Spinal cord (tissue), 10 donors: Measurements from ENCODE around the gene FMN1. TPM values are rescaled to one million over a fixed set of nuclear protein-coding genes. Genes with fewer than 3 reads are reported as not detected.

Experiments used
- DNase-seq, 6 donors: peaks; one replicate each; pipeline versions ENCODE4 v3.0.0 to v3.0.0-alpha.2; 2013 to 2015; ENCODE audit warnings: low spot score in 6 of 6, low read depth in 4 of 6
- H3K27ac ChIP-seq: one replicate; pipeline ENCODE4 v1.5.1; 2013; ENCODE audit warnings: low read depth, low read length, control low read depth
- H3K27me3 ChIP-seq: one replicate; pipeline ENCODE4 v1.6.1; 2013; ENCODE audit warnings: low read length; ENCODE audit not compliant: control insufficient read depth, insufficient read depth
- H3K36me3 ChIP-seq: one replicate; pipeline ENCODE4 v1.6.1; 2013; ENCODE audit warnings: low read length; ENCODE audit not compliant: control insufficient read depth, insufficient read depth
- H3K4me1 ChIP-seq: one replicate; pipeline ENCODE4 v1.6.1; 2013; ENCODE audit warnings: low read length; ENCODE audit not compliant: control insufficient read depth, insufficient read depth
- H3K4me3 ChIP-seq: one replicate; pipeline ENCODE4 v1.5.1; 2013; ENCODE audit warnings: low read depth, low read length, control low read depth
- H3K9me3 ChIP-seq: one replicate; pipeline ENCODE4 v1.6.1; 2013; ENCODE audit warnings: low read length; ENCODE audit not compliant: control insufficient read depth, insufficient read depth
- WGBS: methylation state at CpG from one replicate; pipeline ENCODE4 v1.1.5; 2013; ENCODE audit warnings: missing lambda C conversion rate; ENCODE audit not compliant: insufficient coverage; 5-methylcytosine and 5-hydroxymethylcytosine counted together
- polyA plus RNA-seq, 2 donors: library from polyadenylated mRNA; unstranded; fragments of 120-200 nt; gene quantifications; one replicate each; pipeline ENCODE4 v1.2.1, GENCODE V29; 2013; ENCODE audit not compliant: insufficient read length in 2 of 2
- total RNA-seq, 2 donors: library from RNA; depleted of rRNA in 1 of 2; stranded (reverse); fragments of 120-200 nt in 1 of 2; fragments of >200 nt in 1 of 2; gene quantifications; one replicate each; pipeline versions ENCODE4 v1.2.3 to v1.2.4, GENCODE V29; 2013 to 2014
- donor health status: healthy.

FMN1 gene
- total and polyA plus RNA-seq, 4 donors, result 1.00 to 5.7 (median 2.8) TPM

GRCh38 chr15:33158366-33158765 lies 36.1 kb downstream of the FMN1 start:
- no peak for DNase-seq
- H3K36me3 ChIP-seq, result no peaks in the 10 kb centered on the region
- no peak overlapping the region for H3K4me3 ChIP-seq
- H3K9me3 ChIP-seq, result no peaks in the 10 kb centered on the region
- no peaks in the 10 kb centered on the region for H3K27me3 ChIP-seq
- peaks cover 4% of the 10 kb centered on the region for H3K4me1 ChIP-seq
- WGBS, result no CpG with 5 or more reads among the region's 1 CpG
- H3K27ac ChIP-seq, result no peak overlapping the region

GRCh38 chr15:33157371-33158037 lies 37.0 kb downstream of the FMN1 start:
- Histone ChIP-seq H3K27me3 (no peaks in the 10 kb centered on the region), H3K27ac (no peak overlapping the region), H3K4me3 (no peak overlapping the region), H3K36me3 (no peaks in the 10 kb centered on the region), H3K4me1 (peaks cover 6% of the 10 kb centered on the region), H3K9me3 (no peaks in the 10 kb centered on the region)
- whole genome bisulfite sequencing, result 96% methylated on average over 3 of the region's 6 CpGs
- DNase-seq, result no peak

GRCh38 chr15:33155691-33156420 lies 38.7 kb downstream of the FMN1 start:
- no peaks in the 10 kb centered on the region for H3K9me3 ChIP-seq
- DNase-seq, result no peak
- no peak overlapping the region for H3K27ac ChIP-seq
- H3K4me1 ChIP-seq, result peaks cover 6% of the 10 kb centered on the region
- H3K27me3 ChIP-seq, result no peaks in the 10 kb centered on the region
- WGBS, result 100% methylated on average over 2 of the region's 7 CpGs
- no peak overlapping the region for H3K4me3 ChIP-seq
- H3K36me3 ChIP-seq, result no peaks in the 10 kb centered on the region

- WGBS, result 91% methylated on average over 6 of the region's 14 CpGs
- H3K27me3 ChIP-seq, result no peaks in the 10 kb centered on the region
- peaks cover 6% of the 10 kb centered on the region for H3K4me1 ChIP-seq
- H3K9me3 ChIP-seq, result no peaks in the 10 kb centered on the region
- no peak overlapping the region for H3K27ac ChIP-seq
- peak in 1 of 6 donors; percentile 17 for DNase-seq
- H3K4me3 ChIP-seq, result no peak overlapping the region
- H3K36me3 ChIP-seq, result no peaks in the 10 kb centered on the region
Observed at GRCh38 chr15:33154351-33155166, 40.0 kb downstream of the FMN1 start.

GRCh38 chr15:33153548-33153947 lies 41.0 kb downstream of the FMN1 start:
- no peaks in the 10 kb centered on the region for H3K27me3 ChIP-seq
- H3K36me3 ChIP-seq, result no peaks in the 10 kb centered on the region
- peaks cover 6% of the 10 kb centered on the region for H3K4me1 ChIP-seq
- 93% methylated on average over 17 of the region's 17 CpGs for WGBS
- DNase-seq, result no peak
- H3K4me3 ChIP-seq, result no peak overlapping the region
- no peak overlapping the region for H3K27ac ChIP-seq
- H3K9me3 ChIP-seq, result no peaks in the 10 kb centered on the region

- Histone ChIP-seq H3K27ac (no peak overlapping the region), H3K4me1 (peaks cover 6% of the 10 kb centered on the region), H3K4me3 (no peak overlapping the region), H3K9me3 (no peaks in the 10 kb centered on the region), H3K27me3 (no peaks in the 10 kb centered on the region), H3K36me3 (no peaks in the 10 kb centered on the region)
- WGBS, result 75% methylated on average over 1 of the region's 5 CpGs
- no peak for DNase-seq
Observed at GRCh38 chr15:33152502-33153109, 41.9 kb downstream of the FMN1 start.

- no peak overlapping the region for H3K27ac ChIP-seq
- no CpG with 5 or more reads among the region's 1 CpG for WGBS
- no peaks in the 10 kb centered on the region for H3K36me3 ChIP-seq
- no peaks in the 10 kb centered on the region for H3K27me3 ChIP-seq
- no peaks in the 10 kb centered on the region for H3K9me3 ChIP-seq
- no peak overlapping the region for H3K4me3 ChIP-seq
- peaks cover 6% of the 10 kb centered on the region for H3K4me1 ChIP-seq
- no peak for DNase-seq
Observed at GRCh38 chr15:33150971-33151370, 43.5 kb downstream of the FMN1 start.

GRCh38 chr15:33150431-33150941 lies 44.0 kb downstream of the FMN1 start:
- DNase-seq, result peak in 1 of 6 donors; percentile 83
- Histone ChIP-seq H3K27me3 (no peaks in the 10 kb centered on the region), H3K4me1 (peaks cover 6% of the 10 kb centered on the region), H3K36me3 (no peaks in the 10 kb centered on the region), H3K4me3 (no peak overlapping the region), H3K27ac (no peak overlapping the region), H3K9me3 (no peaks in the 10 kb centered on the region)
- WGBS, result no CpG with 5 or more reads among the region's 2 CpGs

GRCh38 chr15:33149919-33150318 lies 44.6 kb downstream of the FMN1 start:
- DNase-seq, result no peak
- H3K27me3 ChIP-seq, result no peaks in the 10 kb centered on the region
- no peak overlapping the region for H3K4me3 ChIP-seq
- H3K36me3 ChIP-seq, result no peaks in the 10 kb centered on the region
- peaks cover 6% of the 10 kb centered on the region for H3K4me1 ChIP-seq
- no peaks in the 10 kb centered on the region for H3K9me3 ChIP-seq
- no peak overlapping the region for H3K27ac ChIP-seq
